Measurements from ENCODE around the gene ANKRD55.

The ANKRD55 gene

DNA sequence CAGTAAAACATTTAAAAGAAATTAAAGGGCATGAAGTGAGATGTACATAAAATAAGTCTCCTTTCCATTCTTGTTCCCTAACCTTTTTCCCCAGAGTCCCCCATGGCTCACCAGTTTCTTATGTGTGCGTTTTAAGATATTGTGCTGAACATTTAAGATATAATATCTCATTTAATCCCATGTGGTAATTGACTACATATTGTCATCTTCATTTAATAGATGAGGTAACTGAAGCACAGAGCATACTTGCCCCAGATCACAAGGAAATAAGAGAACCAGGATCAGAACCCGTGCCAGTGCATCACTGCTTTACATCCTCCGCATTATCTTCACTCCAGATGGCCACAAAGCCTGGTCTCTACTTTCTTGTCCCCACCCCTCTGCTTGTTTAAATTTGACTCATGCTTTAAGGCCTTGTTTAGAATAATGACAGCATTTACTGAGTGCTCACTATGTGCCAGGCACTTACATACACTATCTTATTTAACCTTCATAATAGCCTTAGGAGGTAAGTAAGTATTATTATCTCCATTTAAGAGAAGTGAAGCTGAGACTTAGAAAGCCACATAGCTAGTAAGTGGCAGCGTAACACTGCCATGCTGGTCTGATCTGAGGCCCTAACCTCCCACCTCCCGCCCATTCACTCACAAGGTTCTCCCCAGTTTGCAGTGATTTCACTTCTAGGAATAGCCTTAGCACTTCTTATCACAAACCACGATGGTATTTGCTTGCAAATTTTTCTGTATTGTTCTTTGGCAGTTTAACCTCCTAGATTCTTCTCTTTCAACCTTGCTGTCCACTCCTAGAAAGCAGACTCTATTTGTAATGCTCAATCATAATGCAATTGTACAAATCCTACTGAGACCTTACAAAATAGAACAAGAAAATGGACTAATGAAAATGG lies 160.0 kb downstream of the ANKRD55 start:
- no peak for DNase-seq

DNA sequence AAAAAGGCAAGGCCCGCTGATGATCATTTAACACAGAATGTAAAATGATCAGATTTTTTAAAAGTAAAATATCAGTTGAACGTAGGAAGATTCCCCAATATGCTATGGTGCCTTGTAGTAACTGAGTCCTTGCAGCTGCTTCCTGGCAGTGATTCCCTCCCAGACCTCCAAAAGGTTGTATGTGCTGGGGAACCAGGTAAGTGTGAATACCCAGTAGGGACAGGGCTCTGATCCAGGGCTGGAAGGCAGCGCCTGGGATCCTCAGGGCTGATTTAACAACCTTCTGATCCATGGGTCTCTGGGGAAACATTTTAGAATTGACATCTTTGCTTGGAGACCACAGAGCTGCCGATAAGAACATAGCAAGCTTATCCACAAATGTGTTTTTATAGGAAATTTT lies 161.7 kb downstream of the ANKRD55 start:
- no peak for DNase-seq

DNA sequence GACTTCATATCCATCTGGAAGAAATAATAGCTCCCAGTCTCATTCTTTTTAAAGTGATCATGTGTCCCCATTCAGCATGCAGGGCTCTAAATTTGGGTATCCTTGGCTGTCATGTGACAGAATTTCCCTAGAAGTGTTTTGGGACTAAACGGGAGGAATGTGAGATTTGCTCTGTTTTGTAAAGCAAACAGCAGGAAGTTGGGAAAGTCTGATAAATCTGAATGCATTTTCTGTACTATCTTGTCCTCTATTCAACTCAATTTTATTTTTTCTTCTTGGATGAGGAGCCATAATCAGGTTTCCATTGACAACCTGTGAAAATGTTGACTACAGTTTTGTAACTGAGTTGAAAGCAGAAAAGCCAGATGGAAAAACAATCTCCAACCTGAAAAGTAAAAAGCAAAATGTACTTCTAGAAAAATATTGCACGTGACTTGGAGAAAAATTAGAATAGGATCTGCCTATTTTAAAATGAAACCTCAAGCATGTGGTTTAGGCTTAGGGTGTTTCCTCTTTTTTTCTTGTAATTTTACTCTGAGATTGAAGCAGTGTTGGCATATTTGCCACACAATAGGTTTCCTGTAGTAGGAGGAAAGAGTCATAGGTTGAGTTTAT lies 162.2 kb downstream of the ANKRD55 start:
- DNase-seq: no peak

DNA sequence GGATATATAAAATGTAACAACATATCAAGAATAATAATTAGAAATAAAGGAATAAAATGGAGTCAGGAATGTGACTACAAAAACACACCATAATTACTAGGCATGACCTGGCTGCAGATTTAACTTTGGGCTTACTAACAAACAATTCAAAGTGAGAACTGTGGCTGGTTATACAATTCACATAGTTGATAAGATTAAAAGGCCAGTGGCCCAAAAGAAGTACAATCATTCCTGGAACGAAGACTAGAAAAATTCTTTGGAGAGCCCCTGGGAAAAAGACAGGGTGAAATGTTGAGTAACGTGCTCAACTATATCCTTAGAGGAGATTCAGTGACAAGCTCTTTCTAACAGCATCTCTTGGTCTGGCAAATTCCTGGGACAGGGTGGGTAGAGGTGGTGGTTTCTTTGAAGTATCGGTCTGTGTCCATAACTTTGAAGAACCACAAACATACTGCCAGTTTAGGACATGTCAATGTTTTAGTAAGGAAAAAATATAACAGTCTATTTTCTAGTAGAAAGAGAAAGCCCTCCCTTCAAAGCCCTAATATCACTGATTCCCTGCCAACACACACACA lies 163.4 kb downstream of the ANKRD55 start:
- DNase-seq: no peak

DNA sequence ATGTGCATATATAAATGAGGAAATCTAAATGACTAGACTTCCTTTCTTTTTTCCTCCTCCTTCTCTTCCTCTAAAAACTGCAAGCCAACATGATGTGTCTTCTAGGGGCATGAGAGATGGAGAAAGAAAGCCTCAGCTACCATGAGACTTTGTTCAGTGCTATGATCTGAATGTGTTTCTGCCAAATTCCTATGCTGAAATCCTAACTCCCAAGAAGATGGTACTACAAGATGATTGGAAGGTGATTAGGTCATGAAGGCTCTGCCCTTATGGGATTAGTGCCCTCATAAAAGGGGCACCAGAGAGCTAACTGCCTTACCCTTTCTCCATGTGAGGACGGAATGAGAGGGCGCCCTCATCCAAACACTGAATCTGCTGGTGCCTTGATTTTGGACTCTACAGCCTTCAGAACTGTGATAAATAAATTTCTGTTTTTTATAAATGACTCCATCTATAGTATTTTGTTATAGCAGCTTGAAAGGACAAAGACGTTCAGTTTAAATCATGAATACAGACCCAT lies 166.1 kb downstream of the ANKRD55 start:
- DNase-seq: no peak

DNA sequence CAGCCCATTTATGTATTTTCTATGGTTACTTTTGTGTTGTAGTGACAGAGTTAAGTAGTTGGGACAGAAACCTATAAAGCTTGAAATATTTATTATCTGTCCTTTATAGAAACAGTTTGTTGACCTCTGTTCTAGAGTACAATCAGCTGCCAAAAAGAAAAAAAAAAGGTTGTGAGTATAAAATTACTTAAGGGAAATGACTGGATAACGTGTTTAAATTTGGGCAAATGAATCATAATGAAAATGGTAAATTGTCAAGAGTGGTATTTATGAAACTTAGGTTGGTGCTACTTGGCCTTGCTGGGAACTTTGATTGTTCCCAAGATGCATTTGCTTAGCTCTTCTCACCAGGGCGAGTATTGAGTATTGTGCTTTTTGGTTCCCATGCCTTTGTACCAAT lies 168.1 kb downstream of the ANKRD55 start:
- no peak for DNase-seq

DNA sequence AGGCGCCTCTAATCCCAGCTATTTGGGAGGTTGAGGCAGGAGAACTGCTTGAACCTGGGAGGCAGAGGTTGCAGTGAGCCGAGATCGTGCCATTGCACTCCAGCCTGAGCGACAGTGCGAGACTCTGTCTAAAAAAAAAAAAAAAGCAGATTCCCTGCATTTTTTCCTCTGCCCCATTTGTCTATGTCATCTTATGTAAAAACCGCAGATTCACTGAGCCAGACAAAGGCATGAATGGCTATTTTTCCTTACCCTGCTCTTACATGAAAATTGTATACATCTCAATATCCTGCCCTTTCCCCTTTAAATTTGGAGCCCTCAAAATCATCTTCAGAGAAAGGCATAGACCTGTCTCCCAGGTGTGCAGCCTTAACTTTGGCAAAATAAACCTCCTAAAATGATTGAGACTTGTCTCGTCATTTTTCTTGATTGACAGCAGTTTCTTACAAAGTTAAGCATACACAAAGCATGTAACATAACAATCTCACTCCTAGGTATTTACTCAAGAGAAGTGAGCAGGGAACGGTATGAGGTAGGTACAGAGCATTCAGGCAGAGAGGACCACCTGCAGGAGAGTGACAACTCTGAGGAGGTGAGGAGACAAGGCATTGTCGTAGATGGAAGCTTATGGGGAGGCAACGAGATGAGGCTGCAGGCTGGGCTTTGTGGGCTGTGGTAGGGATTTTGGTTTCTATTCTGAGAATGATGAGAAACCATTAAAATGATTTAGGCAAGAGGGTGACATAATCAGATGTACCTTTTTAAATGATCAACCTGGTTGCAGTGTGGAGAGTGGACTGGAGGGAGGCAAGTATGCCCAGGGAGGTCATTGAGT lies 172.6 kb downstream of the ANKRD55 start:
- DNase-seq: no peak

DNA sequence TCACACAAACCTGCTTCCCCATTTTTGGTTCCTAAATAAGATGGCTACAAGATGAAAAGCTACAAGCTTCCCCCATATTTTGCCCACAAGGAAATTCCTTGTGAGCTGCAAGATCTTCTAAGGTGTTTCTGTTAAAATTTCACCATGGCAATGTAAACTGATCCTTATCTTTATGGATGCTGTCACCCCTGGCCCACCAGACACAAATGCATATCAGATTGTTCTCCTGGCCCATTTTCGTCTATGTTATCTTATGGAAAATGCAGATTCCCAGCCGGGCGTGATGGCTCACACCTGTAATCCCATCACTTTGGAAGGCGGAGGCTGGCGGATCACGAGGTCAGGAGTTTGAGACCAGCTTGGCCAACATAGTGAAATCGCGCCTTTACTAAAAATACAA lies 173.3 kb downstream of the ANKRD55 start:
- no peak for DNase-seq

DNA sequence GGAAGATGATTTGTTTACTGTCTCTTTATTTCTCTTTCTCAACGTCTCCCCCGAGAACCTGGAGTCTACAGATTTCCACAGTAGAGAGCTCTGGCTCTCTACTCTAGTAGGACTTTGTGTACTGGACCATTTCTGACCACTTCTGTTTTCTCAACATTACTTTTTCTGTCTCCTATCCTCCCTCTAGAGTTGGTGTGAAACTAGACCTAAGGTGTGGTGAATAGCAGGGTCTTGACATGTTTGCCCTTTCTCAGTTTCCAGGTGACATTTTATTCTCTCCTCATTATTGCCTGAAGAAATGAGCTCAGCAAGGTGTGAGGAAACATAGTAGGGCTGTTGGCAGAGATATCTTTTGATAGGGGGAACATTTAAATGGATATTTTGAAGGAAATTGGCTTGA lies 176.3 kb downstream of the ANKRD55 start:
- no peak for DNase-seq

DNA sequence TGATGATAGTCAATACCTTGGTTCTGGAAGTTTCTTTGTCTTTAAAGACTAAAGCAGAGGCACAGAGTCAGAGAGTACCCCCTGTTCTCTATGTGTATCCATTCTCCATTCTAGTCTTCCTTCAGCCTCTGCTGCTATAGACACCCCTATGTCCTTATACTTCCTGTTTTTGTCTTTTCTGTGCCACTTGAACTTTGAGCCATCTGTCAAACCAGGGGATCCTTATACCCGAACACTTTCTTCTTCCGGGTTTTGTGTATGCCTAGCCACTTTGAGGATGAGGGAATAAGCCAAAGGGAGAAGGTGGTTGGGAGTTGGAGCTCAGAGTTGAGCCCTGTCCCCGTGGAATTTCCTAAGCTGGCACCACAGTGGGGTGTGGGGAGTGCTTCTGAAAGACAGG lies 177.3 kb downstream of the ANKRD55 start:
- DNase-seq: no peak

DNA sequence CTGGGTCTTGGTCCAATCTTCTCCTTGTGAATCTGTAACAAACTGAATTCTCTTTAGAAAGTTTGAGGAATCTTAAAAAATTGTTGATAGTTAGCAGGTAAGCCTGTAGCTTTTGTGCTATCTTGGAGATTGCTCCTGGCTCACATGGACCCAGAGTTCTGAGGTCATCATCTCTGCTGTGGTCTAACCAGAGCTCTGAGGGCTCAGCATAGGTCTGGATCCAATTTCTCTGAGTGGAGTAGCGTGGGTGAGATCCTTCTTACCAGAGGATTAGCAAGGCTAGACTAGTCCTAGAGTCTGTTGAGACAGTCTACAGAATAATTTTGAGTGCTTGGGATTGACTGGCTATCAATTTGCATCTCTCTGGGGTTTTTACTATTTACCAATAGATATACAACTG lies 177.8 kb downstream of the ANKRD55 start:
- no peak for DNase-seq

DNA sequence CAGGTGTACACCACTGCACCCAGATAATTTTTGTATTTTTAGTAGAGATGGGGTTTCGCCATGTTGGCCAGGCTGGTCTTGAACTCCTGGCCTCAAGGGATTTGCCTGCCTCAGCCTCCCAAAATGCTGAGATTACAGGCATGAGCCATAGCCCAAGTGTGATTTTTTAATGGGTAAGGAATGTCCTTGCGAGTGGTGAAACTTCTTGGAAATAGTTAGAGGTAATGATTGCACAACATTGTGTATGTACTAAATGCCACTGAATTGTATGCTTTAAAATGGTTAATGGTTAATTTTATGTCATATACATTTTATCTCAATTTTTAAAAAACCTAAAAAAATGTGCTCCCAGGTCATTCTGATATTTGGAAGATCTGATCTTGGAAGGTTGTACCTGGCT lies 178.5 kb downstream of the ANKRD55 start:
- no peak for DNase-seq

DNA sequence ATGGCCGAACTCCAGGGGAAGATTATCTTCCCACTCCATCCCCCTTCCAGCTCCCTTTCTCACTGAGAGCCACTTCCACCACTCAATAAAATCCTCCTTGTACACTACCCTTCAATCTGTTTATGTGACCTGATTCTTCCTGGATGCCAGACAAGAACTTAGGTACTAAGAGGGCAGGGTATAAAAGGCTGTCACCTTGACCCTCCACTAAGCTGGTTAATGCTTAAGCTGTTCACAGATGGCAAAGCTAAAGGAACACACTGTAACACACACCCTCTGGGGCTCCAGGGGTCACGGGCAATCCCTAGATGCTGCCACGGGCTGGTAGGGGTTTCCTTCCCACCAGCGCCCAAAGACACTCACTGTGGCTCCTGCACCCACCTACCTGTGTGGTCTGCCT lies 179.8 kb downstream of the ANKRD55 start:
- DNase-seq: no peak

DNA sequence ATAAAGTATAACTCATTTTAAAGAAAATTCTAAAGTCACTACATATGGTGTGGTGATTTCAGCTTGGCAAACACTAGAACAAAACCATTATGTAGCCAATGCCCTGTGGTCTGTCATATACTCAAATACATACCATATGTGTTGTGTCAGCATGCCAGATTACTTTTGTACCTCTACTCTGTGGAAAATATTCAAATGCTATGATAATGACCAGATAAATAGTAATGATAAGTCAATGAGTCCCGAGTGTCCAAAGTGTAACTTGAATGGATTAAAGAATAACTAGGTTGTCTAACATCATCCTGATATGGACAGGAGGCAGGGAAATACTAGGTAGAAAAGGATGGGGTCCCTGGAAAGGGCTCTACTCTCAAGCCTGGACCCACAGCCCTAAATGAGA lies 180.4 kb downstream of the ANKRD55 start:
- no peak for DNase-seq

DNA sequence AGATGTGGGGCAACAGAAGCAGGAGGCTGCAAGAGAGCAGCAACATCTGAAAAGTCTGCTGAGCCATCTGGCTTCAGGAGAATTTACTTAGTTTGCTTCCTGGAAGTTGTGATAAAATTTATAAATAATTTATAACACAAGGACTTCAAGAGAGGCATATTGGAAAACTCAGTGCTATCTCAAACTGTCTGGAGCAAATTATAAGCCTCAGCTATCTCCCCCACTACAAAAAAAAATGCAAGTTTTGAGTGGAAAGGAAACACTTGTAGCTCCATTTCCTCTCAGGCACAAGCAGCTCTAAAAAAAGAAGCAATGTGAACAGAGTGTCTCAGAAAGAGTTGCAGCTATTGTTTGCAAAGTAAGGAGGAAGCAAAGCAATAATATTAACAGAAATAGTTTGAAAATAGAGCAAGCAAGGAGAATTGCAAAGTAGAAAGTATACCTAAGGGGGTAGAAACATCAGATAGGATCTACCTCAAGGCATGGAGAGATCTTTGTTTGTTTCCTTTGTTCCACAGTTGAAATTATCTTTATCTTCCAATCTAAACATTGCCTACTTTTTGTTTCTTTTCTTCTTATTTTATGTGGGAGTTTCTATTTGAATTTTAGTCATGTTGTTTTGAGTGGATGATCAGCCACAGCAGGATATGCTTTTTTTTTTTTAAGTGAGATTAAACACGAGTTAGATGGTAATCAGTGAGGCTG lies 182.4 kb downstream of the ANKRD55 start:
- DNase-seq: no peak
